HG03469 (cell line): ENCODE results near the gene UPK3BL1.
"Not testable (repeated sequence)": the region's sequence is repeated elsewhere in the genome, so short reads cannot be mapped to it uniquely, and the experiment has no call there.

Experiments
- ATAC-seq: cut with Tn5 transposase; IDR thresholded peaks from one replicate; pipeline ENCODE4 v1.9.1; 2021; ENCODE audit warnings: mild to moderate bottlenecking, moderate library complexity, moderate number of reproducible peaks; ENCODE audit not compliant: unreplicated experiment

Gene UPK3BL1, protein sequence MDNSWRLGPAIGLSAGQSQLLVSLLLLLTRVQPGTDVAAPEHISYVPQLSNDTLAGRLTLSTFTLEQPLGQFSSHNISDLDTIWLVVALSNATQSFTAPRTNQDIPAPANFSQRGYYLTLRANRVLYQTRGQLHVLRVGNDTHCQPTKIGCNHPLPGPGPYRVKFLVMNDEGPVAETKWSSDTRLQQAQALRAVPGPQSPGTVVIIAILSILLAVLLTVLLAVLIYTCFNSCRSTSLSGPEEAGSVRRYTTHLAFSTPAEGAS

GRCh38 chr7:102642691-102643090 lies at the start of gene UPK3BL1:
UPK3BL1 (minus strand) TSS chr7:102642791; CDS start chr7:102642741, 50 bp downstream.
- not testable (repeated sequence) for ATAC-seq

DNA sequence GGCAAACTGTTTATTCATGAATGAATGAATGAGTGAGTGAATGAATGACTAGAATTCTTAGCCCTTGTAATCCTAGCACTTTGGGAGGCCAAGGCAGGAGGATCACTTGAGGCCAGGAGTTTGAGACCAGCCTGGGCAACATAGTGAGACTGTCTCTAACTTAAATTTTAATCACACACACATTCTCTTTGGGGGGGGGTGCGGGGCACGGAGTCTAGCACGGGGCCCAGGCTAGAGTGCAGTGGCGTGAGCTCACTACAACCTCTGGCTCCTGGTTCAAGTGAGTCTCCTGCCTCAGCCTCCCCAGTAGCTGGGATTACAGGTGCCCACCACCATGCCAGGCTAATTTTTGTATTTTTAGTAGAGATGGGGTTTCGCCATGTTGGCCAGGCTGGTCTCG lies 48.0 kb upstream of the UPK3BL1 start:
- not testable (repeated sequence) for ATAC-seq

DNA sequence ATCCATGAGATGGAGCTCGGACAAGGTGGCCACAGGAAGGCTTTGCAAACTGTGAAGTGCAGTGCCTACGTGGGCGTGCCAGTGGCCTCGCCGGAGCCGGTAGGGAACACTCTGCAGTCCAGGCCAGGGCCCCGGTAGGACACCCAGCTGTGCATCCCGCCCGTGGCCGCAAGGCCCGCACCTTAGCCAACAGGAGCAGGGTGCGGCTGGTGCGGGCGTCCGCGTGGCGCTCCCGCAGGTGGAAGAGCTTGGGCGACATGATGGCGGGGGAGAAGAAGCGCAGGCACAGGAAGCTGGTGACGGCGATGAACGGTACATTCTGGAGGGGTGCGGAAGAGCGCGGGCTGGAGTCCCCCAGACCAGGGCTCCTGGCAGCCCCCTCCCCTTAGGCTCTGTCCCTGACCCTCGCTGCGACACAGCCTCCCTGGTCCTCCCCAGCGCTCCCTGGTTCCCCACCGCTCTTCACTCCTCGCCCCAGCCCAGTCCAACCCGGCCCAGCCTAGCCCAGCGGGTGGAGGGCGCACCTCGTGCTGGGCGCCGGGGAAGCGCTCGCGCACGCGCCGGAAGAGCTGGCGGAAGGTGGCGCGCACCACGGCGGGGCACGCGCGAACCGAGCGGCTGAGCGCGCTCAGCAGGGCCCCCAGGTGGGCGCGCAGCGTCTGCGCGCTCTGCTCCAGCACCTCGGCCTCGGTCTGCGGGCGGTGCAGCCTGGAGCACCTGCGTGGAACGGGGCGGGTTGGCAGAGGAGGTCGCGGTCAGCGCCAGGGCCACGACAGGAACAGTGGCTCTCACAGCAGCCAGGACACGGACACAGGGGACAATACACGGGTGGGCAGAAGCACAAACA lies 47.1 kb upstream of the UPK3BL1 start:
- ATAC-seq: peak; percentile 40

DNA sequence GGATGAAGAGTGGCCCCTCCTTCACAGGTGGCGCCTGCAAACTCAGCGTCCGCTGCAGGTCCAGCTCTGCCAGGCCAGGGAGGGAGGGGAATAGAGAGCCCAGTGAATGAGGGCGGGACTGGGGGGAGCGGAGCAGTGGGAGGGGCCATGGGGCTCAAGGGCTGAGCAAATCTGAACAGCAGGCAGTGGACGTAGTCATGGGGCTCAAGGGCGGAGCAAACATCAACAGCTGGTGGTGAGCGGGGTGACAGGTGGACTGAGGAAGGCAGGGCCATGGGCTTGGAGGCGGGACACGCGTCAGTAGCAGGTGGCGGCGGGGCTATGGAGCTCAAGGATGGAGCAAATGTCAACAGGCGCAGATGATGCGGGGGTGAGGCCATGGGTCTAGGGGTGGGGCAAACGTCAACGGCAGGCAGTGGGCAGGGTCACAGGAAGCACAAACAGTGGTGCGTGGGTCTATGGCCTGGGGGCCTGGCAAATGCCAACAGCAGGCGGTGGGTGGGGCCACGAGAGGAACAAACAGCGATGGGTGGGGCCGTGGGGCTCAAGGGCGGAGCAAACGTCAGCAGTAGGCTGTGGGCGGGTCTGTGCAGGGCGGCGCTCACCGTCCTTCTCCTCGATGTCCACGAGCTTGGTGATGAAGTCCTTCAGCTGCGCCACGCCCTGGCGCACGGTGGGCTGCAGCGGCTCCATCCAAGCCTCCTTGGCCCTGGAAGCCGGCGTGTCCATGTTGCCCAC lies 45.9 kb upstream of the UPK3BL1 start:
- peak; percentile 43 for ATAC-seq

DNA sequence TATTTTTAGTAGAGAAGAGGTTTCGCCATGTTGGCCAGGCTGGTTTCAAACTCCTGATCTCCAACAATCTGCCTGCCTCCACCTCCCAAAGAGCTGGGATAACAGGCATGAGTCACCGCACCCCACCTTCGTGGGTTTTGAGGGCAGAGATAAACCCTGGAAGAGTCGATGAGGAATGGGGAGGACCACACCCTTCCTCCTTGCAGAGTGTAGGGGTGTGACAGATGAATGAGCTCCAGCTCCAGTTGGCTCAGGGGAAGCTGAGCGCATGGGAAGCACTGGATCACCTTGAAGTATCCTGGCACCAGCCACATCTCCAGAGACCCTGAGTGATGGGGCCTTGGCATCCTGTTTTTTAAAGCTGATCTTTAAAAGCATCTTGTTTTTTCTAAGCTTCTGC lies 40.0 kb upstream of the UPK3BL1 start:
- ATAC-seq: not testable (repeated sequence)

- not testable (repeated sequence) for ATAC-seq
Measured at GRCh38 chr7:102680780-102681179, 38.2 kb upstream of the UPK3BL1 start.

DNA sequence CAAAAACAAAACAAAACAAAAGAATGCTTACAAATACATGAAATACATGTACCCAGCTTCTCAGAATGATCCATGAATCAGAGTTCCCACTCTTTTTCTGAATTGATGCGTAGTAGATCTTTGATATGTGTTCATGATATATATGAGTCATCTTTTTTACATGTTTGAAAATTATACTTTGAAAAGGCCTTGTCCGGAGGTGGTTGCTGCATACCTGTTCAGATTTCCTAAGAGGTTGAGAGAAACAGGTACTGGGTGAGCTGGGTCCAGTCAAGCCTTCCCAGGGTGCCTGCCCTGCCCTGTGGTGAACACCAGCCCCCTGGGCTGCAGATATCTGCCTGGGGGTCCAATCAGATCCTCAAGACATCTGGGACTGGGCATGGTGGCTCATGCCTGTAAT lies 33.0 kb upstream of the UPK3BL1 start:
- ATAC-seq: not testable (repeated sequence)

DNA sequence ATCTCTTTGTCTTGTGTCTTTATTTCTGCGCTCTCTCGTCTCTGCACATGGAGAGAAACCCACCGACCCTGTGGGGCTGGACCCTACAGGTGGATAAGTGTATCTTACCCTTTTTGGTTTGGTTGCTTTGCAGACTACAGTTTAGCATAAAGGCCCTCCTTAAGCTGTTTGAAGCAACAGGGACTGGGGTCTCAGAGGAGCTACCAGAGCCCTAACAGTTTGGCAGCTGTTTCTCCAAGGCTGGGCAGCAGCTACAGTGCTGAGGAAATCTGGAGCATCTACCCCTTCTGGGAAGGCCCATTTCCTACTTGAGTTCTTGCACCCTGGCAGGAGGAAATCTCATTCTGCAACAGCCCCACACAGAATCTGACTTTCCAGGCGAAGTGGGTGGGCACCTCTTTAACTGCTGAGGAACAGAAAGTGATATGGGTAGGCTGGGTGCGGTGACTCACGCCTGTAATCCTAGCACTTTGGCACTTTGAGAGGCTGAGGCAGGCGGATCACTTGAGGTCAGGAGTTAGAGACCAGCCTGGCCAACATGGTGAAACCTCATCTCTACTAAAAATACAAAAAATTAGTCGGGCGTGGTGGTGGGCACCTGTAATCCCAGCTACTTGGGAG lies 31.0 kb upstream of the UPK3BL1 start:
- not testable (repeated sequence) for ATAC-seq

GRCh38 chr7:102671956-102672307 lies 29.3 kb upstream of the UPK3BL1 start:
- peak; percentile 23 for ATAC-seq

DNA sequence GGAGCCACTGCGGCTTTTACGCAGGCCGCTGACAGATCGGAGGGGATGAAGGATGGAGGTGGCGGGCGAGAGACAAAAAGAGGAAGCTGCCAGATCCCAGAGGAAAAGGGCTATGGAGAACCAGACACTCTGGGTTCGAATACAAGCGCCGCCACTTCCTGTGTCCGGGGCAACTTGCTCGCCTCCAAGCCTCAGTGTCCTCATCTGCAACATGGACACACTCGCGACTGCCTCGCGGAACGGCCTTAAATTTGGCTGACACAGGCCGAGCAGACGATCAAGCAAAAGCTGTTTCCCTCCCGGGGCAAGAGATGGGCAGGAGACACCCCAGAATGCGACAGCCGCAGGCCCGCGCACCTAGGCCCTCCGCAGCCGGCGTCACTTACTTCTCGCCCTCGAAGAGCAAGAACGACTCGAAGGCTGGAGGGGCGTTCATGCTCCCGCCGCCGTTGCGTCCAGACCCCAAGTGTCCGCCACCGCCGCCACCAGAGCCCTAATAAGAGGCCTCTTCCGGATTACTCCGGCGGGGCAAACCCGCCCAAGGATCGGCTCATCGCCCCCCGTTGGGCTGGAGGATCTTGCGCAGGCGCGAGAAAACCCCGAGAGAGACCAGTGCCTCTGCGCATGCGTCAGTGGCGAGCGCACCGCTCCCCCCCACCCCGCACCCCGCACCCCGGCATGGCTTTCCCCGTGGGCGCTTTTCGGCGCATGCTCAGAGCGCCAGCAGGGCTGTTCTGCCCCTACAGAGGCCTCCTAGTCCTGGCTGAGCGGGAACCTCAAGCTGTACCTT lies 28.8 kb upstream of the UPK3BL1 start, which contains the start of gene POLR2J2:
Gene POLR2J2, minus strand, starts transcription at position 498 of the 790 bp plus-strand sequence. Its CDS starts 62 bp downstream, at position 436.
- peak; percentile 38 for ATAC-seq

DNA sequence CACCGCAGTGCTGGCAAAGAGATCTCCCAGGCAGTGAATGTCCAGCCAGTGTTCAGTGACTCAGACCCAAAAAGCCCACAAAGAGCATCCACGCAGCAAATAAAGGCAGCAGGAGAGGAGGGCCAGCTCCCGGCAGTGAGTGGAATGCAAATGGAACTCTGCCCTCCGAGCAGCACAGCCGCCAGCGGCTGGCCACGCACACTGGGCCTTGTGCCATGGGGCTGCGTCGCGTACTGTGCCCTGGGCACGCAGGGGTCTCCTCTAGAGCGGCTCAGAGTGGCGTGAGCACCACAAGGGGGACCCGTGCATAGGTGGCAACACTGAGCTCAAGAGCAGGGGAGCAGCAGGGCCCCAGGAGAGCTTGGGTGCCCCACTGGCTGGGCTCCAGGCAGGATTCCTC lies 24.9 kb upstream of the UPK3BL1 start:
- ATAC-seq: not testable (repeated sequence)

- ATAC-seq: not testable (repeated sequence)
Measured at GRCh38 chr7:102666850-102667249, 24.3 kb upstream of the UPK3BL1 start.

DNA sequence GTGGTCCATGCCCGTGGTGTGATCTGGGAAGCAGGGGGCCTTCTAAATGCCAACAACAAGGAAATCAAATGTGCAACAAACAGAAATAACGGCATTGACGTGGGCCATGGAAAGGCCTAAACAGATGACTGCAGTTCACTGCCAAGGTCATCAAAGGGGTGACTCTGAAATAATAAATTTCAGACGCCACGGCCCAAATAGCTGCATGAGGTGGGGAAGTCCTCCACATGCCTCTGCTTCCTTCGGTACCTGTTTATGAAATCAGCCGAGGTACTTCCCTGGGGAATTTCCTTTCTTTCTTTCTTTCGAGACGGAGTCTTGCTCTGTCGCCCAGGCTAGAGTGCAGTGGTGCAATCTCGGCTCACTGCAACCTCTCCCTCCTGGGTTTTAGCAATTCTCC lies 22.2 kb upstream of the UPK3BL1 start:
- not testable (repeated sequence) for ATAC-seq

GRCh38 chr7:102649924-102650323 lies 7.3 kb upstream of the UPK3BL1 start, which contains the start of gene SPDYE2B:
SPDYE2B (plus strand) TSS chr7:102650319; CDS start chr7:102652349, 2,030 bp downstream.
- not testable (repeated sequence) for ATAC-seq

- ATAC-seq: not testable (repeated sequence)
Measured at GRCh38 chr7:102647813-102648212, 5.2 kb upstream of the UPK3BL1 start.

DNA sequence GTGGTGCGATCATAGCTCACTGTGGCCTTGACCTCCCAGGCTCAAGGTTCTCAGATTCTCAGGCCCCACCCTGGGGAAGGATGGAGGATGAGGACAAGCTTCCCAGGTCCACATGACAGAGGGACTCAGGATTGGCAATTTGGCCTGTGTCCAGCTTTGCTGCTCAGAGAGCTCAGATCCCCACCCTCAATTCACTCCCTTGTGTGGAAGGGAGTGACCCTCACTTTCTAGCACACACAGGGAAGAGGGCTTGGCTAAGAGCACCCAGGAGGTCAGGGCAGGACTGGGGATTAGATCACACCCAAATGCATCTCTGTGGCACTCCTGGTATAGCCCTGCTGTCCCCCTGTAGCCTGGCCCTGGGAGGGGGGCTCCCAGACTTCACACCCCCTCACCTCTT lies 813 bp upstream of the UPK3BL1 start:
- not testable (repeated sequence) for ATAC-seq

DNA sequence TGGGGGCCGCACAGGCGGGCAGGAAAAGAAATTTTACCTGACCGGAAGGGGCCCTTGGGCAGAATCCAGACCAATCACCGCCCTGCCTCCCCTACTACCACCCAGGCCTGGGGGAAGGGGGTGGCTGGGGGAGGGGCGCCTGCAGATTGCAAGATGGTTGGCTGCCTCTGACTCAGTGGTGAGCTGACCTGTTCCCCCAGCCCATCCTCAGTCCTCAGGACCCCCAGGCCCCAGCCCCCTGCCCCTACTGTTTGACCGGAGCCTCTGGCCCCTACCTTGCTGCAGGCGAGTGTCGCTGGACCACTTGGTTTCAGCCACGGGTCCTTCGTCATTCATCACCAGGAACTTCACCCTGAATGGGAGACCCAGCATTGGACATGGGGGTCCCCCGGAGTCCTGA lies 3.7 kb downstream of the UPK3BL1 start:
- ATAC-seq: not testable (repeated sequence)

DNA sequence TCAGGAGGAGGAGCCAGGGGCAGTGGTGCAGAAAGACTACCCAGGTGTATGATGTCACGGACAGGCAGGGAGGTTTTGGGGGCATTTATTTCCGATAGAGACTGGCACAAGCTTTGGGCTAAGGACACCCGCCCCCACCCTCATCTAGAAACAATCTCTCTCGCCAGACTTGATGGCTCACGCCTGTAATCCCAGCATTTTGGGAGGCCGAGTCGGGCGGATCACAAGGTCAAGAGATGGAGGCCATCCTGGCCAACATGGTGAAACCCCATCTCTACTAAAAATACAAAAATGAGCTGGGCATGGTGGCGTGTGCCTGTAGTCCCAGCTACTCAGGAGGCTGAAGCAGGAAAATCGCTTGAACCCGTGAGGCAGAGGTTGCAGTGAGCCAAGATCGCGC lies 5.6 kb downstream of the UPK3BL1 start:
- not testable (repeated sequence) for ATAC-seq

DNA sequence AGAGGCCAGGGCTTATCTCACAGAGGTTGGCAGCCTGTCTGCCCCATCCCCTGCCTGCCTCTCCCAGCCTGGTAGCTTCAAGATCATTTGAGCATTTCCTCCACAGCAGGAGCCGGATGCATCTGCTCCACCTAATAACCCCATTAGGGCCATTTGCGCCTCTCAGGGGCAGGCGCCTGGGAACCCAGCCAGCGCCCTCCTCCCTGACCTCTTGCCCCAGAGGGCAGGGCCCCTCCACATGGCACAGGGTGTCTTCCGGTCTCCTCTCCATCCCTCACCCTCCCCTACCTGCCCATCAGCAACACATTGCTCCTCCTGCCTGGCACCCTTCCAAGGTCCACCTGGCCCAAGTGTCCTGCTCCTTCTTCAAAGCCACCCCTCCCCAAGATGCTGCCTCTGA lies 7.2 kb downstream of the UPK3BL1 start:
- not testable (repeated sequence) for ATAC-seq

GRCh38 chr7:102634299-102634698 lies 8.3 kb downstream of the UPK3BL1 start:
- not testable (repeated sequence) for ATAC-seq
